SIG-M5 (cell line): ENCODE data around the gene KAT5.
"Not testable (repeated sequence)": the region's sequence is repeated elsewhere in the genome, so short reads cannot be mapped to it uniquely, and the experiment has no call there.

Source experiments
- DNase-seq: peaks from one replicate; lab custom pipeline; 2025; lab: John Stamatoyannopoulos, UW

The KAT5 gene

DNA sequence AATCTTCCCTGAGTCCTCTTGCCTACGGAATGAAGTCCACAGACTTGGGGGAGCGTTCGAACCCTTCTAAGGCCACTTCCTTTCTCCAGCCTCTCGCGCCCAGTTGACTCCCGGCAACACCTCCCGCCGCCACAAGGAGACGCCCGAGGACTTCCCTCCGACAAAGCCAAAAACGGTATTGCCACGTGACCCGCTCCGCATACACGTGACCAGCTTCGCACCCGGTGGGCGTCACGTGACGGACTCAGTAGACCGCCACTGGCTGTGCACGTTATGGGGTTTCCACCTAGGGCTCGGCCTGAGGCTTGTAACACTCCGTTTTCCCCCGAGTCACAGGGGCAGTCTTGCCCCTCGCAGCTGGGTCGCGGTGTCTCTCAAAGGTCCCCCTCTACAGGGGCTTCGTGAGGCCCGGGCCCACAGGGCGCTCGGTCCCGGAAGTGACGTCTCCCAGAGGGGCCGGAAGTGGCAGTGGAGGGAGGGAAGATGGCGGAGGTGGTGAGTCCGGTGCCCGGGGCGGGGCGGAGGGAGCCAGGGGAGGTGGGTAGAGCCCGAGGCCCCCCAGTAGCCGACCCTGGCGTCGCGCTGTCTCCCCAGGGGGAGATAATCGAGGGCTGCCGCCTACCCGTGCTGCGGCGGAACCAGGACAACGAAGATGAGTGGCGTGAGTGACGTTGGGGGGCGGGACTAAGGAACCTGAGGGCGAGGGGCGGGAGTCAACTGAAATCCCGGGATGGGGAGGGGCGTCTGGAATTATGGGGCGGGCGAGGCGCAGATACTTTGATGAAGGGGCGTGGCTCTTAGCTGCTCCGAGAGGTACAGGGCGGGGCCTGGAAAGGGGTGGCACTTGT is at the start of gene KAT5:
Gene KAT5 (plus strand): TSS at position 468 of the 848 bp plus-strand sequence. CDS start 16 bp downstream, at position 484.
- DNase-seq = peak; percentile 90

- peak; percentile 20 for DNase-seq
Observed at GRCh38 chr11:65662799-65663638, 49.0 kb upstream of the KAT5 start, which contains the start of gene RELA. Gene RELA (minus strand): TSS chr11:65662916. CDS start chr11:65662832, 84 bp downstream.

DNA sequence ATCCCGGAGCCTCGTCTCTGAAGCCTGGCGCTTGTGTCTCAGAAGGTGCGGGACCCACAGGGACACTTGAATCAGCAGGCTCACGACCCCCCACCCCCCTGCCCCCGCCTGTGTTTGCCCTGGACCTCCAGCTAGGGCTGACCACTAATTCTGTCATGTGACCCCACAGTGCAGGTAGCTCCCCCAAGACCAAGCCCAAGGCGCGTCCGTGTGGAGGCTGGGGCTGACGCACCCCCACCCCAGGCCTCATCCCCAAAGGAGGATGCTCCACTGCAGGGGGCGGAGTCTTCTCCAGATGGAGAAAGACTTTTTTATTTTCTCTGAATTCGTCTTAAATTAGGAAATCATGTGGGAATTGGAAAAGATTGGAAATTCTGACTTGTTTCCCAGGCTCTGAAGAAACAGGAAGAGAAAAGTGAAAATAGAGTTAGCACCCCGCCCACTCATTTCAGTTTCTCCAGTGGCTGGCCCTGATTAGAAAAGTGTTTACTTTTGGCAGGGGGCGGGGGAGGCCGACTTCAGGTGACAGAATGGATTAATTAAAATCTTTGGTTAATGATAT is 48.3 kb upstream of the KAT5 start:
- DNase-seq = no peak

DNA sequence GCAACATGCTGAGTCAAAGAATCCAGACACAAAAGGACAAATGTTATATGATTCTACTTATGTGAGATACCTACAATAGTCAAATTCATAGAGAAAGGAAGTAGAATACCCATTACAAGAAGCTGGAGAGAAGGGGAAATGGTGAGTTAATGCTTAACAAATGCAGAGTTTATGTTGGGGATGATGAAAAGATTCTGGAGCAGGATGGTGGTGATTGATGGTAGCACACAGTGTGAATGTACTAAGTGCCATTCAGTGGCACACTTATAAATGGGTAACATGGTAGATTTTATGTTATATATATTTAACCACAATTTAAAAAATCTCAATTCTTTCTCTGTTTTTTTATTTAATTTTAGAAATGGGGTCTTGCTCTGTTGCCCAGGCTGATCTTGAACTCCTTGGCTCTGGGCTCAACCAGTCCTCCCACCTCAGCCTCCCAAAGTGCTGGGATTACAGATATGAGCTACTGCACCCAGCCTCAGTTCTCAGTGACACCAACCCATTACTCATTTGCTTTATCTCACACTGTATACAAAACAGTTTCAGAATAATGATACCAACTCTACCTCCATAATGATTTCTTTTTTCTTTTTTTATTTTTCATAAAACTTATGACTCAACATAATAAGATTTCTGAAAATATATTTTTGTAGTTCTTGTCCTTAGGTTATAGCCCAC is 39.7 kb upstream of the KAT5 start:
- DNase-seq = no peak

- no peak for DNase-seq
Observed at GRCh38 chr11:65672982-65673381, 39.1 kb upstream of the KAT5 start.

GRCh38 chr11:65680192-65680743 is 31.8 kb upstream of the KAT5 start:
- no peak for DNase-seq

- DNase-seq = not testable (repeated sequence)
Observed at GRCh38 chr11:65683480-65683879, 28.6 kb upstream of the KAT5 start.

DNA sequence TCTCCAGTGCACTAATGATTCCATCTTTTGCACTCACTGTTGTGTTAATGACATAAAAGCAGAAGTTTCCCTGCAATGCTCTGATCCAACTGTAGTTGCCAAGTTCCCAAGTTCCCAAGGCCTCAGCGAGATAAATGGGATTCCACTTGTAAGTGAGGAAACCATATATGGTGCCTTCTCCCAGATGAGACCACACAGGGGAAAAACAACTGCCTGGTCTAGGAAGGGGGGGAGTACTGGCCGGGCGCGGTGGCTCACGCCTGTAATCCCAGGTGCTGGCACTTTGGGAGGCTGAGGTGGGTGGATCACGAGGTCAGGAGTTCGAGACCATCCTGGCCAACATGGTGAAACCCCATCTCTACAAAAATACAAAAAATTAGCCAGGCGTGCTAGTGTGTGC is 26.1 kb upstream of the KAT5 start:
- DNase-seq = no peak

DNA sequence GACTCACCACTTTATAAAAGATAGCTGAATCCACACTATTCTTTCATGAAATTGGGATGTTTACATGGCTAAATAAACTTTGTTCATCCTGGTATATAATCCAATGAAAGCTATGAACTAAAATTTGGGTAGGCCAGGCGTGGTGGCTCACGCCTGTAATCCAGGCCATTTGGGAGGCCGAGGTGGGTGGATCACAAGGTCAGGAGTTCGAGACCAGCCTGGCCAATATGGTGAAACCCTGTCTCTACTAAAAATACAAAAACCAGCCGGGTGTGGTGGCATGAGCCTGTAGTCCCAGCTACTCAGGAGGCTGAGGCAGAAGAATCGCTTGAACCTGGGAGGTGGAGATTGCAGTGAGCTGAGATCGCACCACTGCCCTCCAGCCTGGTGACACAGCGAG is 20.2 kb upstream of the KAT5 start:
- not testable (repeated sequence) for DNase-seq

DNA sequence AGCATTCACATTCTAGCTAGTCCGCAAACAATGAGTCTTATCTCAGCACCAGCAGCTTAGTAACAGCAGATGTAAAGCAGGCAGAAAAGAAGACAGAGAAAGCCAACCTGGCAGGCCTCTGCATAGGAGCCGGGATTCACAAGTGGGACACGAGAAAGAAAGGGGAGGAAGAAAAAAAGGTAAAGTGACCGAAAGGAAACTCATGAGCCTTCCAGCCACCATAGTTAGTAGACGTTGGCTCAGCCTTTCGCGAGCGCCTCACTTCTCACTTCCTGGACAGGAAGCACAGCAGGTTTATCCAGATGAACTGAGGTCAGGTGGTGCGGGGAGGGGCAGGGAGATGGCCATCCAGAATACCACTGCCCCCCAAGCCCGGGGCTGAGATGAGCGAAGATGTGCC is 19.7 kb upstream of the KAT5 start:
- no peak for DNase-seq

DNA sequence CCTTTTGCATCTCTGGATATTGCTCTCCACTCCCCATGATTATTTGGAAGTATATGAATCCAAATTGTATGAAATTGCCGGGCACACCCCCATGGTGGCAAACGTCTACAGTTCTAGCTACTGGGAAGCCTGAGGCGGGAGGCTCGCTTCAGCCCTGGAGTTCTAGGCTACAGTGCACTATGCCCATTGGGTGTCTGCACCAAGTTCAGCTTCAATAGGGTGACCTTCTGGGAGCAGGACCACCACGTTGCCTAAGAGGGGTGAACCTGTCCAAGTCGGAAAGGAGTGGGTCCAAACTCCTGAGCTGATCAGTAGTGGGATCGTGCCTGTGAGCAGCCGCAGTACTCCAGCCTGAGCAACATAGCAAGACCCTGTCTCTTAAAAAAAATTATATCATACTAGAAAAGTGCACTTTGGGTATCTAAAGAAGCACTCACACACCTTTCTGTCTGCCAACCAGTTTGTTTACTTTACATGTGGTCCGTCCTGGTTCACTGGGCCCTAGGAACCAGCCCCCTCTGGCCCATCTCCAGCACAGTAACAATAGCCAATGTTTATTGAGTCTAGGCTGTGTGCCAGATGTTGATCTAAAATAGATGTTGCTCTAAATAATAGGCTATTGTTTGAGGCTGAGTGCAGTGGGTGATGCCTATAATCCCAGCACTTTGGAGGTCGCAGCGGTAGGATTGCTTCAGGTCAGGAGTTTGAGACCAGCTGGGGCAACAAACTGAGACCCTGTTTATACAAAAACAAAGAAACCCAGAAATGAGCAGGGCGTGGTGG is 16.4 kb upstream of the KAT5 start:
- no peak for DNase-seq

DNA sequence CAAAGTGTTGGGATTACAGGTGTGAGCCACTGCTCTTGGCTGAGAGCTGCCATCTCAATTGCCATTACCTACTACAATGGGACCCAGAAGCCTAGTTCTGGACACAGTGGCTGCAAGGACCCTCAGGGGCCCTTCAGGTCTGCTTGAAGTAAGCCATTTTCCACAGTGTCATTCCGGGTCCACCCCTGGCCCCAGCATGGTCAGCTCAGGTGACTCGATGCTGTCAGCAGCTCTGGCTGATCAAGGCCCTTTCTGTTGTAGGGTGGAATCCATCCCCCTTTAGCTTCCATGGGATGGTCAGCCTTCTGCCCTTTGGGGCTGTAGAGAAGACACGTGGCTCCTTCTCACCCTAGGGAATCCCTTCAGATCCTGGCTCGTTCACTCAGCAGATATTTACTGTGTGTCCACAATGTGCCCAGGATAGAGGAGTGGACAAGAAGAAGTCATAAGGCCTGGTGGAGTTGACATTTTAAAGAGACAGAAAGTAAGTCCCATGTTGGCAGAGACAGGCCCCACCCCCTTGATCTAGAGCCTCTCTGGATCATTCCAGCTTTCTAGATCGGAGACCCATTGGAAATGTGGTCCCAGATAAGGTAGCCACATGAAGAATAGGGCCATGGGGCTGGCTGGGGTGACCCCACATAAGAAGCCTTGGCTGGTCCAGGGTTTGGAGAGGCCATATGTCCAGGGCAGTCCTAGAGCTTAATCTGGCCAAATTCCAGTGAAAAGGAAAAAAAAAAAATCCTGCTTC is 15.1 kb upstream of the KAT5 start:
- DNase-seq = no peak

- no peak for DNase-seq
Observed at GRCh38 chr11:65698205-65698604, 13.8 kb upstream of the KAT5 start.

- DNase-seq = no peak
Observed at GRCh38 chr11:65699306-65699705, 12.7 kb upstream of the KAT5 start.

- DNase-seq = no peak
Observed at GRCh38 chr11:65700399-65700798, 11.7 kb upstream of the KAT5 start.

DNA sequence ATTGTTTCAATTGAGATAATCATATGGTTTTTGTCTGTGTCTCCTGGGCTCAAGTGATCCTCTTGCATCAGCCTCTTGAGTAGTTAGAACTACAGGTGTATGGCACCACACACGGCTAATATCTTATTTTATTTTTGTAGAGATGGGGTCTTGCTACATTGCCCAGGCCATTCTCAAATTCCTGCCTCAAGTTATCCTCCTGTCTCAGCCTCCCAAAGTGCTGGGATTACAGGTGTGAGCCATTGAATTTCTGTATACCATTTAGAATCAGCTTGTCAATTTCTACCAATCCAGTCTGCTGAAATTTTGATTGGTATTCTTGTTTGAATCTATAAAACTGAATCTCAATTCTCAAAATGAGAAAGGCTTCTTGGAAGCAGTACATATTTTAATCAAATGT is 10.4 kb upstream of the KAT5 start:
- no peak for DNase-seq

DNA sequence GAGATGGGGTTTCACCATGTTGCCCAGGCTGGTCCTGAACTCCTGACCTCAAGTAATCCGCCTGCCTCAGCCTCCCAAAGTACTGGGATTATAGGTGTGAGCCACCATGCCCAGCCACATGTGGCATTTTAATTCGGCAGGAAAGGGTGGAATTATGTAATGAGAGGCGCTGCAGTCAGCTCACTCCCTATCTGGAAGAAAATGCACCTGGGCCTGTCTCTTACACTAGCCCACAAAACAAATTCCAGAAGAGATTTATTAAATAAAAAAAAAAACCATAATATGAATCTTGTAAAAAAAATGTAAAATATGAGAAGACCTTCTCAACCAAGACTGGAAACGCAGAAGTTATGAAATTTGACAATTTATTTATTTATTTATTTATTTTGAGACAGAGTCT is 8.2 kb upstream of the KAT5 start:
- DNase-seq = no peak

GRCh38 chr11:65706303-65706763 is 5.7 kb upstream of the KAT5 start:
- DNase-seq = not testable (repeated sequence)

DNA sequence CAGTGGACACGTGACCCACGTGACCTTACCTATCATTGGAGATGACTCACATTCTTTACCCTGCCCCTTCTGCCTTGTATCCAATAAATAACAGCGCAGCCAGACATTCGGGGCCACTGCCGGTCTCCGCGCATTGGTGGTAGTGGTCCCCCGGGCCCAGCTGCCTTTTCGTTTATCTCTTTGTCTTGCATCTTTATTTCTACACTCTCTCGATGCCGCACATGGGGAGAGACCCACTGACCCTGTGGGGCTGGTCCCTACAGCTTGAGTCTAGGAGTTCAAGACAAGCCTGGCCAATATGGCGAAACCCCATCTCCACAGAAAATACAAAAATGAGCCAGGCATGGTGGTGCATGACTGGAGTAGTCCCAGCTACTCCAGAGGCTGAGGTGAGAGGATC is 5.0 kb upstream of the KAT5 start:
- not testable (repeated sequence) for DNase-seq

DNA sequence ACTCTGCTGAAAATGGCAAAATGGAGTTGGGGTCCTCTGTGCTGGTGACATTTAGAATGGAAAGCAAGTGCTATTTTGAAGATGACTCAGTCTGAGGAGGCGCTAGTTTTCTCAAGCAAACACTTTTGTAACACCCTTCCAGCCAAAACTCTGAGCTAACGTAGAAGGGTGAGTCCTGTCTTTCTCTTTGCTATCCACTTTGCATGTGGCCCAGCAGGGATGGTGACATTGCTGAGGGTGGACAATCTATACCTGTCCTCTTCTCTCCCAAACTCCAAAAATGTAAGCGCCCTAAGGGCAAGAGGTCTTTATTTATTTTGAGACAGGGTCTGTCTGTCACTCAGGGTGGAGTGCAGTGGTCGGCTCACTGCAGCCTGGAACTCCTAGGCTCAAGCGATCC is 3.6 kb upstream of the KAT5 start:
- DNase-seq = no peak
